SJCRH30 (cell line): ENCODE measurements around the gene AFF2. TPM values are rescaled to one million over a fixed set of nuclear protein-coding genes. Genes with fewer than 3 reads are reported as not detected.
A peak's percentile ranks its signal among the peaks of the same experiment; 100 is the strongest.

Experiments
- DNase-seq, 2 experiments: peaks; one replicate each; pipeline ENCODE4 v3.0.0-alpha.2; 2015 to 2020
- H3K27ac ChIP-seq: fragments of 250-450 bp; sonication (Bioruptor Pico); 2 replicates; pipeline ENCODE4 v1.5.1; 2020; ENCODE audit warnings: mild to moderate bottlenecking, moderate library complexity
- H3K27me3 ChIP-seq: fragments of 250-450 bp; sonication (Bioruptor Pico); 2 replicates; pipeline ENCODE4 v1.5.1; 2020; ENCODE audit warnings: mild to moderate bottlenecking, moderate library complexity
- H3K36me3 ChIP-seq: fragments of 250-450 bp; sonication (Bioruptor Pico); 2 replicates; pipeline ENCODE4 v1.5.1; 2020; ENCODE audit warnings: mild to moderate bottlenecking, moderate library complexity
- H3K4me1 ChIP-seq: fragments of 250-450 bp; sonication (Bioruptor Pico); 2 replicates; pipeline ENCODE4 v1.5.1; 2020; ENCODE audit warnings: mild to moderate bottlenecking, moderate library complexity
- H3K4me3 ChIP-seq: fragments of 250-450 bp; sonication (Bioruptor Pico); 2 replicates; pipeline ENCODE4 v1.5.1; 2020; ENCODE audit warnings: mild to moderate bottlenecking, moderate library complexity
- H3K9me3 ChIP-seq: fragments of 250-450 bp; sonication (Bioruptor Pico); replicated peaks from 2 replicates; pipeline ENCODE4 v1.5.1; 2020; ENCODE audit warnings: mild to moderate bottlenecking, moderate library complexity
- total RNA-seq: library from RNA; depleted of rRNA; stranded (reverse); fragments of >200 nt; shearing (Covaris generic); gene quantifications from 2 replicates; pipeline ENCODE4 v1.2.3, GENCODE V29; 2014

AFF2 gene
- total RNA-seq, 1 experiment from 2014 or later, result 0.06 TPM

DNA sequence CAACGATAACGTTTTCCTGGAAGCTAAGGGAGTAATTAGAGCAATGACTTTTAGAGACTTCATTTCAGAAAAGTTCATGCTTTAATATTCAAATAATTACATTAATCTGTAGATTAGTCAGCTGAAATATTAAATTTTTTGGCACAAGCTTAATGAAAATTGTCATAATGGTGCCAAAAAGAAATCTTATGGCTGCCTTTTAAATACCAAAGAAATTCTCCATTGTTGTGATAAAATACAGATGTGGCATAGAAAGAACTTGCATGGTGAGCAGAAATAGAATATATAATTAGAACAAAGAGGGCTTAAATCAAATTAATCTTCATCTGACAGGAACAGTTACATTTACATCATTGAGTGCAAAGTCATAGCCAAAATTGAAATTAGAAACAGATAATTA is 263.5 kb downstream of the AFF2 start:
- no peak for DNase-seq
- Histone ChIP-seq H3K36me3 (no peaks in the 10 kb centered on the region), H3K4me1 (no peaks in the 10 kb centered on the region), H3K27me3 (no peaks in the 10 kb centered on the region), H3K9me3 (no peaks in the 10 kb centered on the region), H3K4me3 (no peak overlapping the region), H3K27ac (no peak overlapping the region)

DNA sequence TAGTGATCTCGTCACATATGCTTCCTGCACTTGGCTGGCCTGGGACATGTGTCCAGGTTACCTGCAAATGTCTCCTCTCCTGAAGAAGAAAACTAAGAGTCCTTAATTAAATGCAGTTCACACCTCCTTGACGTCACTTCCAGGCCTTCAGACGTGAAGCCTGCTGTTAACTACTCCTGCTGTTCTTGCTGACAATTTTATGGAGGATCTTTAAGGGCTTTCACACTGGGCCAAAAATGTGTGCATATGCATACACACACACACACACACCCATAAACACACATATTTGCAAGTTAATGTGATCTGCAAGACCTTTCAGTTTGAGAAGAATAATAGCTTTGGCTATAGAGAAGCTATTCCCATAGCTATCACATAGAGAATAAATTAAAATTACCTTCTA is 267.9 kb downstream of the AFF2 start:
- no peak overlapping the region for H3K27ac ChIP-seq
- no peak for DNase-seq
- H3K27me3 ChIP-seq, result no peaks in the 10 kb centered on the region
- no peaks in the 10 kb centered on the region for H3K9me3 ChIP-seq
- H3K4me1 ChIP-seq, result no peaks in the 10 kb centered on the region
- no peak overlapping the region for H3K4me3 ChIP-seq
- no peaks in the 10 kb centered on the region for H3K36me3 ChIP-seq

DNA sequence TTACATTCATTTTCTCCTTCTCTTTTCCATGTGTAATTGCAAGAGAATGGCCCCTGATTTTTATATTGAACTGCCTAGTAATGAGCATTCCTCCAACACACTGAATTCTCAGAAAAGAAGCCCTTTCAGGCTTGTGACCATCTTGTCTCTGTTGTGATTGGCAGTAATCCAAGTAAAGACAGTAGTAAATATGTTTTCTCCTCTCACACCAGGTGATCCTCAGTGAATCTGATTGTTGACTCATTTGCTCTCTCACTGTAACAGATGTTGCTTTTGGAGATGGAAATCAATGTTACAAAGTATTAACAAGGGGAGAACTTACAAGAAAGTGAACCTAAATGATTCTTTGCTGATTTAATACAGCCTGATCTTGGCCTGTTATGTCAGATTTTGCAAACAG is 271.0 kb downstream of the AFF2 start:
- Histone ChIP-seq H3K27ac (no peak overlapping the region), H3K27me3 (no peaks in the 10 kb centered on the region), H3K4me3 (no peak overlapping the region), H3K9me3 (no peaks in the 10 kb centered on the region), H3K36me3 (no peaks in the 10 kb centered on the region), H3K4me1 (no peaks in the 10 kb centered on the region)
- DNase-seq, result no peak

DNA sequence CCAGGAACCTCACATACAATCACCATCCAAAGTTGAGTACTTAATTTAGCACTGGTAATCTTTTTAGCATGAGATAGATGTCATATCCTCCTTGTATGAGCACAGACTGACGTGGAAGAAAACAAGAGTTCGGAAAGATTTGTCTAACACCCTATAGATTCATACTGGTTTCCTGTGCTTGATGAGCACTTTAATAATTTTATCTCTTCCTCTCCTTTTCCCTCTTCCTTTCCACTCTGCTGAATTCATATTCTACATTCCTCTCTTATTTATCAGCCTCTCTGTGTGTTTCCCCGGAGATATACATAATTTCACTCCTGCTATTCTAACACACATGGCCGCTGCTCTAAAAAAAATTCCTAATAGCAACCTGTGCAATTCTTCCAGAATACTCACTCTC is 273.9 kb downstream of the AFF2 start:
- Histone ChIP-seq H3K27ac (no peak overlapping the region), H3K4me1 (no peaks in the 10 kb centered on the region), H3K36me3 (no peaks in the 10 kb centered on the region), H3K4me3 (no peak overlapping the region), H3K9me3 (no peaks in the 10 kb centered on the region), H3K27me3 (no peaks in the 10 kb centered on the region)
- DNase-seq, result no peak

DNA sequence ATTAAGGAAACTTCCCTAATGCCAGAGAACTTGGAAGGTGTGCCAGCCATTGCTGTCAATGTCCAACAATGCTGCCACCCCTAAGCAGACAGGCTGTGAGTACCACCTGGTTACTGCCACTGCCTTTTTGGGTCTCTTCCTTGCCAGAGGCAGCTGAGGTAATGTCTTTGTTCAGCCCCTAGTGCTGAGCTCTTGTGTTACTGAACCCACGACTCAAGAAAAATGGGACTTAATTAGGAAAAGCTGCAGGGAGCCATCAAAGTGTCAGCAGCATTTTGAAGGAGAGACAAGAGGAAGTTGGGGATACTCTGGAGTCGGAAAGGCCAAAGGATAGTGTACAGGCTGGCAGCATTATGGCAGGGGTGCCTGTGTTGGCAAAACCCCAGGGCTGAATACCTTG is 283.7 kb downstream of the AFF2 start:
- Histone ChIP-seq H3K27me3 (no peaks in the 10 kb centered on the region), H3K4me3 (no peak overlapping the region)
- DNase-seq, result no peak

DNA sequence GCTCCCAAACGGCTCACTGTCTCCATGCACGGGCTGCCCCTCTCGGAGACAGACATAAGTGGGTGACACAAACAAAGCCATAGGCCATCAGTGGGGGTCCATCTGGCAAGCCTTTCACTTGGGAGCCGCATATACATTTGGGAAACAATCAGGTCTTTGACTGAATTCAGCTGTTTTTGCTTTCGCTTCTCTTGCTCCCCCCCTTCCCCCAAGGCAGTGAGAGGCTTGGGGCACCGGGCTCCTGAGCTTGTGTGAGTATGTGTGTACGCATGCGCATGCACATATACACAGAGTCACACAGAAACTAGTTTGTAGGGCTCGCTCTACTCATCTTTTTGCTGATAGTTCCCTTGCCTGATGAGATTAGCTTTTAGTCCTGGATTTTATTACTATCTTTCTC is 284.4 kb downstream of the AFF2 start:
- Histone ChIP-seq H3K27me3 (no peaks in the 10 kb centered on the region), H3K9me3 (no peaks in the 10 kb centered on the region), H3K4me3 (no peak overlapping the region), H3K36me3 (no peaks in the 10 kb centered on the region), H3K4me1 (no peaks in the 10 kb centered on the region), H3K27ac (no peak overlapping the region)
- peak in 1 of 2 experiments; percentile 2 for DNase-seq

More for the DNA sequence above, 283.7 kb downstream of the AFF2 start:
- H3K36me3 ChIP-seq, result no peaks in the 10 kb centered on the region
- no peaks in the 10 kb centered on the region for H3K4me1 ChIP-seq
- H3K9me3 ChIP-seq, result no peaks in the 10 kb centered on the region
- no peak overlapping the region for H3K27ac ChIP-seq

DNA sequence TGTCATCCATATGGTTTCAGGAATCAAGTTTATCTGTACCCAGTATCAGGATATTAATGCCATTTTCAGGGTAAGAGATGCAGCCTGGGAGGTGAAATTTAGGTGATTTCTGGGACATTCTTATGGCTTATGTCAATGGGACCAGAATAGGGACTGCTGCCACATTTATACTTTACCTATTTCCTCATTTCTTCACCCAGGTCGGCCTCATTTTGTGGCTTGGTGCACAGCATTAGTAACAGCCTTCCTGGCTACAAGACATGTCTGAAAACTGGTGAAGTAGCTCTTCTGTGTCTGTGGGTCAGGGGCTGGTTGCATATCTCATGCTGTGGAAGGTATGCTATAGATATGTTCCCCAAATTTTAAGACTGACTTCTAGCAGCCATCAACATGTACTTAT is 284.8 kb downstream of the AFF2 start:
- DNase-seq, result no peak
- no peaks in the 10 kb centered on the region for H3K27me3 ChIP-seq
- H3K36me3 ChIP-seq, result no peaks in the 10 kb centered on the region
- H3K9me3 ChIP-seq, result no peaks in the 10 kb centered on the region
- H3K4me1 ChIP-seq, result no peaks in the 10 kb centered on the region
- no peak overlapping the region for H3K27ac ChIP-seq
- H3K4me3 ChIP-seq, result no peak overlapping the region

DNA sequence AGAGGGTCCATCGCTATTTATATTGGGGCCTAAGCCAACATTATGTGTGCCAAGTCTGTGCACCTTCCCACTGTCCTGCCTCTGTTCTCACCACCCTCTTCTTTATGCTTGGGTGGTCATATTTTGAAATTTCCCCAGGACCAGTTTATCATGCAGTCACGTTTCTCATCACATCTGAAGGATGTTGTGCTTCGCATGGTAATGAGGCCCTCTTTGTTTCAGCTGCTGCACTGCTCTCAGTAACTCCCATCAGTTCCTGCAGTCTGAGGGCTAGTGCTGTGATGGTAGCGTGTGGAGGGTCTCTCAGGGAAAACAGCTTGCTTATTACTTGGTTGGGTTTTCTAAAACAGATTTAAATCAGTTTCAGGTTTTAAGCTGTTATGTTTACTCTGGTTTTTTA is 288.0 kb downstream of the AFF2 start:
- H3K4me3 ChIP-seq, result no peak overlapping the region
- H3K4me1 ChIP-seq, result no peaks in the 10 kb centered on the region
- no peak for DNase-seq
- H3K27me3 ChIP-seq, result no peaks in the 10 kb centered on the region
- H3K27ac ChIP-seq, result no peak overlapping the region
- H3K9me3 ChIP-seq, result no peaks in the 10 kb centered on the region
- H3K36me3 ChIP-seq, result no peaks in the 10 kb centered on the region

DNA sequence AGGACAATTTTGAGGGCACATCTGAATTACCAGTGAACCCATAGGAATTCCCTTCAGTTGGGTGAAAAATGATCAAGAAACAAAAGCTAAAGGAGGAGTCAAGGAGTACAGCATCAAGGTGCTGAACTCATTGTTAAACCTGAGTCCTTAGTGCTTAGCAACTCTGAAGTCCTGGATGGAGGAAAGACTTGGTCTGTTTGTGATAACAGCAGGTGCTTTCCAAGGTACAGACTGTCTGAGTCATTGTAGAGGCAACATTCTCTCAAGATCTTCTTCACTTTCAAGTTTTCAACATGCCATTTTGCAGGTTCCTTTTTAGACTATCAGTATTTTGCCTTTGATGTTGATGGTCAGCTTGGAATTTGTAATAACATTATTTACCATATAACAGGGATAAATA is 293.9 kb downstream of the AFF2 start:
- no peak for DNase-seq
- no peaks in the 10 kb centered on the region for H3K9me3 ChIP-seq
- no peaks in the 10 kb centered on the region for H3K36me3 ChIP-seq
- no peaks in the 10 kb centered on the region for H3K27me3 ChIP-seq
- no peak overlapping the region for H3K4me3 ChIP-seq
- no peaks in the 10 kb centered on the region for H3K4me1 ChIP-seq
- no peak overlapping the region for H3K27ac ChIP-seq

DNA sequence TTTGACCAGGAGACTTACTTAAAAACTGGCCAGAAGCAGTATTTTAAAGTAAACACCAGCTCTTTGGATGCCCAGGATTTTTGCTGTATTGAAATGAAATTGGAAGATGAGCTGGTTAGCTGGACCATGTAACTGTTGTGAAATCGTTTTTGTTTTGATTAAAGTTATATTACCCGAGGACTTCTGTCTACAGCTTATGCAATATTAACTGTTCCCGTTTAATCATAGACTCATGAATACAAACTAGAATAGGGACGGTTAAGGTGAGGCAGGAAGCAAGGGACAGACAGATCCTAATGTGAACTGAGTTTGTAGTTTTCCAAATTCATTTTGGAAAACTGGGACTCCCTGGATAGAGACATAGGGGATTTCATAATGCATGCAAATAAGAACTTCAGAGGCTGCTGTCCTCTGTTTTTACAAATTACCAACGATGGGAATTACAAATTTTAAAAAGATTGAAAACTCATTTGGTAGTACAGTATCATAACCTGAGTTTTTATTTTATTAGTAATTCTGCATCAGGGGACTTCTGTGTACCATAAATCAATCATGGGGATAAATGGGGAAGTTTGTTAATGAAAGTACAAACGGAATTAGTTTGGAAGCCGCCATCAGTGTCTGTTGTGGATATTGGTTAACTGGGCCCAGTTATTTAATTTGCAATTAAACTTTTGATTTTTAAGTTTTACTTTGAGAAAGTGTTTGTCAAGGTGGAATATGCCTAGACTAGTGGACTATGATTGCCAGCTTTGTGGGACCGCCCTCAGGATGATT is 304.4 kb downstream of the AFF2 start:
- Histone ChIP-seq H3K4me1 (no peaks in the 10 kb centered on the region), H3K9me3 (no peaks in the 10 kb centered on the region), H3K36me3 (no peaks in the 10 kb centered on the region), H3K27ac (no peak overlapping the region), H3K4me3 (no peak overlapping the region), H3K27me3 (no peaks in the 10 kb centered on the region)
- DNase-seq, result no peak

DNA sequence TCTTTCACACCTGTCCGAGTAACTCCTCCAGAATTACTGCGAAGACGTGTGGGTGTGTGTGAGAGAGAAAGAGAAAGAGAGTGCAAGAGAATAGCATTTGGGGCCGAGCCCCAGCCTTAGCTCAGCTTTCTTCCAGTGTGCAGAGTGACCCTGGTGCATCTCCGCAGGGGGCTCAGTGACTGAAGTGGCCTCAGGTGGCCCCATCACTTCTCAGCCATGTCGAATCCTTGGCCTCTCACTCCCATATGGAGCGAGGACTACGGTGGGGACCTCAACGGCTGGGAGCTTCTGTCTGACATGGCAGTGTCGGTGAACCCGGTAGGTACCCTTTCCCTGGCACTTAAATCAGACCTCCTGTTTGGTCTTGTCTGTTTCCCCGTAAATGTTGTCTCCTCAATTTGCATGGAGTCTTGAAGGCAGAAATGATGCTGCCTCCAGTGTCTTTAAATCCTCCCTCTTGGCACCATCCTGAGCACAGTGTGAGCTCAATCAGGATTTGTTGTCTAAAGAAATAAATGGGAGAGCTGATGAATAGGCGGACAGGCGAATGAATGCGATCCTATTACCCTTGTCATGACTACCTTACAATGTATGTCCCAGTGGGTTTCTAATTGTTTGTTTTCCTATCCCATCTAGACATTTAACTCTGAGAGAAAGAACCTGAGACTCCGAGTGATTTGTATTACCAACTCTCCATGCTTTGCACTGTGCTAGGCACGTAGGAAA is 305.9 kb downstream of the AFF2 start:
- DNase-seq, result no peak
- H3K4me1 ChIP-seq, result no peaks in the 10 kb centered on the region
- H3K27ac ChIP-seq, result no peak overlapping the region
- H3K27me3 ChIP-seq, result no peaks in the 10 kb centered on the region
- no peaks in the 10 kb centered on the region for H3K9me3 ChIP-seq
- no peaks in the 10 kb centered on the region for H3K36me3 ChIP-seq
- H3K4me3 ChIP-seq, result no peak overlapping the region

DNA sequence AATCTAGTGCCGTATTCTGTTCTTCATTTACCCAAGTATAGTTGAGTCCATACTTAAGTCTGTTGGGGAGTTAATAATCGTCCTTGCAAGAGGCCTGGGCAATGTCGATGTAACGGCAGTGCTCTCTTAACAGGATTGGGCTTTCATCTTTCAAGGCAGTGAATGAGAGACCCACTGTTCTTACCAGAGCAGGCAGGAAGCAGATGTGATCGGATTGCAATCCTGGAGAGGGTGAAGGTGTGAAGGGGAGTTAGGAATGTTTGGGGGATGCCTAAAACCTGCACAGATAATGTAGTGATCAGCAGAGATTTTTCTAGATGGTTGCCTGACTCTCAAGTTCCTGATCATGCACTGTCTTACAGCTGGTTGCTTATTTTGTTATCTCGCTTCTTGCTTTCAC is 308.4 kb downstream of the AFF2 start:
- H3K27ac ChIP-seq, result no peak overlapping the region

DNA sequence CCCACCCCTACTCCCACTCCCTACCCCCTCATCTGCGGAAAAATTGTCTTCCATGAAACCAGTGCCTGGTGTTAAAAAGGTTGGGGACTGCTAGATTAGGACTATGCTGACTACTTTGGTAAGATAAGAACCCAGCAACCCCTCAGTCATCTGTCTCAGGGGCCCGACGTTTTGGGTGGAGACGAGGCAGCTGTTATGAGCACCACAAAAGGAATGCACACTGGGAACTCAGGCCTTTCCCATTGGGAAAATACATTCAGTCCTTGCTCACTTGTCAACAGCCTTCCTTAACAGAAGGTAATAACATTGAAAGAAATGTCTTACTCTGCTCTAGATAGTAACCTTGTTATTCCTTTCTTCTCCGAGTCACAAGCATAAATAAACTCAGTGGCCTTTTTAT is 310.8 kb downstream of the AFF2 start:
- H3K27ac ChIP-seq, result no peak overlapping the region
- no peaks in the 10 kb centered on the region for H3K27me3 ChIP-seq
- H3K4me1 ChIP-seq, result no peaks in the 10 kb centered on the region
- H3K9me3 ChIP-seq, result no peaks in the 10 kb centered on the region
- DNase-seq, result peak; percentile 1 to 4
- no peaks in the 10 kb centered on the region for H3K36me3 ChIP-seq
- no peak overlapping the region for H3K4me3 ChIP-seq

More for the DNA sequence above, 308.4 kb downstream of the AFF2 start:
- no peak for DNase-seq
- Histone ChIP-seq H3K36me3 (no peaks in the 10 kb centered on the region), H3K27me3 (no peaks in the 10 kb centered on the region), H3K4me3 (no peak overlapping the region), H3K4me1 (no peaks in the 10 kb centered on the region), H3K9me3 (no peaks in the 10 kb centered on the region)

DNA sequence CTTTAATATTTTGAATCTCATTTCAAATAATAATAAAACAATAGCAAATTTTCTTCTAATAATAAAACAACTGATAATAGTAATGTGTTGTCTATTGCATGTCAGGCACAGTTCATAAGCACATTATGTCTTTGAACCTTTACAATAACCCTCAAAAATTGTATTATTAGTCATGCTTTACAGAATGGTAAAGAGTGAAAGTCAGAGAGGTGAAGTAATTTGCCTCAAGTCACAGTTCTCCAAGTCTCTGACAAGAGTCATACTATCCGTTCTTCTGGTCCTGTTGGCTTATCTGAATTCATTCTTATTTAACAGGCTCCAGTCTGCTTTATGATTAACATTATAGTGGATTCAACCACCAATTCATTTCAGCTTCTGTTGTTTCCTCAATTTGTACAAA is 313.0 kb downstream of the AFF2 start:
- H3K27ac ChIP-seq, result no peak overlapping the region
- no peaks in the 10 kb centered on the region for H3K36me3 ChIP-seq
- no peaks in the 10 kb centered on the region for H3K9me3 ChIP-seq
- H3K27me3 ChIP-seq, result no peaks in the 10 kb centered on the region
- no peaks in the 10 kb centered on the region for H3K4me1 ChIP-seq
- no peak overlapping the region for H3K4me3 ChIP-seq
- DNase-seq, result no peak

DNA sequence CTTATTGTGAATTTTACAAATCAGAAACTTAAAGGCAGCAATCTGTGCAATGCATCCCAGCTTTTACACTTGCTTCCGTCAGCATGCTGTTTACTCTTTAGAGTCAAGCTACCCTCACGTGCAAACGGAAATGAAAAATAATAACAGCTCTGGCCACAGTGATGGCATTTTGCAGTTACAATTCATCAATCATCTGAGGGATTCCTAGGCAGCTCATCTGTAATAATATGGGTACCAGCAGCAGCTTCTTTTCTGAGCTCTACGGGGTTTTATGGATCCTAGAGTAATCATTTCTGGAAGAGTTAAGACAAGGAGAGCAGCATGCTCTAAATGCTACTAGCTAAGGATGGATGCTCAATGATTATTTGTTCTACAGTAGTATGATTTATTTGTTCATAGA is 313.6 kb downstream of the AFF2 start:
- no peak overlapping the region for H3K4me3 ChIP-seq
- H3K9me3 ChIP-seq, result no peaks in the 10 kb centered on the region
- no peak for DNase-seq
- H3K4me1 ChIP-seq, result no peaks in the 10 kb centered on the region
- H3K27ac ChIP-seq, result no peak overlapping the region
- H3K36me3 ChIP-seq, result no peaks in the 10 kb centered on the region
- H3K27me3 ChIP-seq, result no peaks in the 10 kb centered on the region
